ENCODE results near the gene PRKG1. TPM values are rescaled to one million over a fixed set of nuclear protein-coding genes. Genes with fewer than 3 reads are reported as not detected.
"Not testable (repeated sequence)": the region's sequence is repeated elsewhere in the genome, so short reads cannot be mapped to it uniquely, and the experiment has no call there.

Gene PRKG1
- total RNA-seq, 1 donor from 2014 or later = 22.8 TPM

GRCh38 chr10:52031771-52032170, 957.5 kb downstream of the PRKG1 start:
- Mint-ChIP-seq H3K4me3 (ENCODE audit: unreplicated experiment) (no peak overlapping the region), H3K9me3 (ENCODE audit: low read depth) (no peaks in the 10 kb centered on the region), H3K36me3 (ENCODE audit: low read depth) (no peaks in the 10 kb centered on the region), H3K27ac (ENCODE audit: unreplicated experiment) (no peak overlapping the region), H3K4me1 (ENCODE audit: low read depth) (no peaks in the 10 kb centered on the region), H3K27me3 (ENCODE audit: low read depth) (peaks cover 2% of the 10 kb centered on the region)
- no peak for DNase-seq (ENCODE audit: low spot score)
- no peak for TF ChIP-seq CTCF (IDR thresholded peaks at IDR 0.05)

GRCh38 chr10:52032681-52033629, 958.7 kb downstream of the PRKG1 start:
- Mint-ChIP-seq H3K27me3 (ENCODE audit: low read depth) (peaks cover 2% of the 10 kb centered on the region), H3K27ac (ENCODE audit: unreplicated experiment) (no peak overlapping the region), H3K36me3 (ENCODE audit: low read depth) (no peaks in the 10 kb centered on the region), H3K9me3 (ENCODE audit: low read depth) (no peaks in the 10 kb centered on the region), H3K4me1 (ENCODE audit: low read depth) (no peaks in the 10 kb centered on the region), H3K4me3 (ENCODE audit: unreplicated experiment) (no peak overlapping the region)
- no peak for TF ChIP-seq CTCF (IDR thresholded peaks at IDR 0.05)
- DNase-seq (ENCODE audit: low spot score) = no peak

- H3K27me3 Mint-ChIP-seq (ENCODE audit: low read depth); H3K4me3 Mint-ChIP-seq (ENCODE audit: unreplicated experiment): not testable (repeated sequence)
These were observed 964.9 kb downstream of the PRKG1 start for GRCh38 chr10:52039002-52039793.

GRCh38 chr10:52040486-52040885, 966.2 kb downstream of the PRKG1 start:
- H3K4me1 Mint-ChIP-seq (ENCODE audit: low read depth) = no peaks in the 10 kb centered on the region
- no peak overlapping the region for H3K4me3 Mint-ChIP-seq (ENCODE audit: unreplicated experiment)
- no peaks in the 10 kb centered on the region for H3K9me3 Mint-ChIP-seq (ENCODE audit: low read depth)
- H3K36me3 Mint-ChIP-seq (ENCODE audit: low read depth) = no peaks in the 10 kb centered on the region
- TF ChIP-seq CTCF (IDR thresholded peaks at IDR 0.05) = no peak
- DNase-seq (ENCODE audit: low spot score) = no peak
- no peaks in the 10 kb centered on the region for H3K27me3 Mint-ChIP-seq (ENCODE audit: low read depth)
- no peak overlapping the region for H3K27ac Mint-ChIP-seq (ENCODE audit: unreplicated experiment)

More at GRCh38 chr10:52039002-52039793, 964.9 kb downstream of the PRKG1 start:
- H3K9me3 Mint-ChIP-seq (ENCODE audit: low read depth); H3K36me3 Mint-ChIP-seq (ENCODE audit: low read depth); H3K4me1 Mint-ChIP-seq (ENCODE audit: low read depth); H3K27ac Mint-ChIP-seq (ENCODE audit: unreplicated experiment); DNase-seq (ENCODE audit: low spot score): not testable (repeated sequence)

GRCh38 chr10:52043811-52044210, 969.5 kb downstream of the PRKG1 start:
- H3K27me3 Mint-ChIP-seq (ENCODE audit: low read depth) = no peaks in the 10 kb centered on the region
- H3K4me1 Mint-ChIP-seq (ENCODE audit: low read depth) = no peaks in the 10 kb centered on the region
- TF ChIP-seq CTCF (IDR thresholded peaks at IDR 0.05) = no peak
- H3K4me3 Mint-ChIP-seq (ENCODE audit: unreplicated experiment) = no peak overlapping the region
- no peaks in the 10 kb centered on the region for H3K9me3 Mint-ChIP-seq (ENCODE audit: low read depth)
- no peak for DNase-seq (ENCODE audit: low spot score)
- no peak overlapping the region for H3K27ac Mint-ChIP-seq (ENCODE audit: unreplicated experiment)
- no peaks in the 10 kb centered on the region for H3K36me3 Mint-ChIP-seq (ENCODE audit: low read depth)

Measured in chondrocyte (in vitro differentiated cells).